ENCODE measurements around the gene POU2F1. TPM values are rescaled to one million over a fixed set of nuclear protein-coding genes. Genes with fewer than 3 reads are reported as not detected.
A peak's percentile ranks its signal among the peaks of the same experiment; 100 is the strongest.
"Not testable (repeated sequence)": the region's sequence is repeated elsewhere in the genome, so short reads cannot be mapped to it uniquely, and the experiment has no call there.

Gene POU2F1
- total RNA-seq, 1 experiment from 2014 or later, result 25.0 TPM

GRCh38 chr1:167200272-167200671 lies 20.4 kb upstream of the POU2F1 start:
- no peaks in the 10 kb centered on the region for H3K27me3 ChIP-seq (replicated peaks; ENCODE audit: insufficient read depth, low read depth, low read length, poor library complexity)
- H3K9me3 ChIP-seq (ENCODE audit: low read depth, low read length, poor library complexity, severe bottlenecking), result no peaks in the 10 kb centered on the region
- no peak for DNase-seq (ENCODE audit: low spot score)
- TF ChIP-seq CTCF (conservative IDR thresholded peaks at IDR 0.05; ENCODE audit: low read depth, low read length) (no peak), EZH2 (IDR thresholded peaks at IDR 0.05; ENCODE audit: borderline replicate concordance, low read depth, low read length, poor library complexity, severe bottlenecking) (no peak)
- BruUV-seq (replicated peaks), result no TSS peak
- H3K27ac ChIP-seq (ENCODE audit: low read depth, low read length, poor library complexity, severe bottlenecking), result no peak overlapping the region
- peaks cover 29% of the 10 kb centered on the region for H3K4me1 ChIP-seq (ENCODE audit: insufficient read depth, low read length, poor library complexity, severe bottlenecking)
- ChIA-PET POLR2A (ENCODE audit: low non-redundant PET) (no interaction called here), CTCF (no interaction called here)
- H3K36me3 ChIP-seq (ENCODE audit: insufficient read depth, low read length, poor library complexity, severe bottlenecking), result no peaks in the 10 kb centered on the region
- intact Hi-C loops (cut with micrococcal nuclease; ENCODE audit: unreplicated experiment), result no loop called here
- no peak overlapping the region for H3K4me3 ChIP-seq (ENCODE audit: low read depth, low read length, poor library complexity, severe bottlenecking)

- Histone ChIP-seq H3K27me3 (replicated peaks; ENCODE audit: insufficient read depth, low read depth, low read length, poor library complexity) (no peaks in the 10 kb centered on the region), H3K9me3 (ENCODE audit: low read depth, low read length, poor library complexity, severe bottlenecking) (no peaks in the 10 kb centered on the region), H3K4me3 (ENCODE audit: low read depth, low read length, poor library complexity, severe bottlenecking) (no peak overlapping the region), H3K27ac (ENCODE audit: low read depth, low read length, poor library complexity, severe bottlenecking) (no peak overlapping the region), H3K36me3 (ENCODE audit: insufficient read depth, low read length, poor library complexity, severe bottlenecking) (no peaks in the 10 kb centered on the region), H3K4me1 (ENCODE audit: insufficient read depth, low read length, poor library complexity, severe bottlenecking) (peaks cover 26% of the 10 kb centered on the region)
- ChIA-PET CTCF (no interaction called here), POLR2A (ENCODE audit: low non-redundant PET) (no interaction called here)
- intact Hi-C loops (cut with micrococcal nuclease; ENCODE audit: unreplicated experiment), result no loop called here
- no peak for DNase-seq (ENCODE audit: low spot score)
- BruUV-seq (replicated peaks), result no TSS peak
- TF ChIP-seq CTCF (conservative IDR thresholded peaks at IDR 0.05; ENCODE audit: low read depth, low read length), result no peak
- no peak for TF ChIP-seq EZH2 (IDR thresholded peaks at IDR 0.05; ENCODE audit: borderline replicate concordance, low read depth, low read length, poor library complexity, severe bottlenecking)
Measured at GRCh38 chr1:167200749-167201148, 19.9 kb upstream of the POU2F1 start.

GRCh38 chr1:167202049-167202448 lies 18.6 kb upstream of the POU2F1 start:
- intact Hi-C loops (cut with micrococcal nuclease; ENCODE audit: unreplicated experiment), result no loop called here
- Histone ChIP-seq H3K36me3 (ENCODE audit: insufficient read depth, low read length, poor library complexity, severe bottlenecking) (no peaks in the 10 kb centered on the region), H3K9me3 (ENCODE audit: low read depth, low read length, poor library complexity, severe bottlenecking) (no peaks in the 10 kb centered on the region), H3K27ac (ENCODE audit: low read depth, low read length, poor library complexity, severe bottlenecking) (no peak overlapping the region), H3K4me1 (ENCODE audit: insufficient read depth, low read length, poor library complexity, severe bottlenecking) (peaks cover 16% of the 10 kb centered on the region), H3K27me3 (replicated peaks; ENCODE audit: insufficient read depth, low read depth, low read length, poor library complexity) (no peaks in the 10 kb centered on the region), H3K4me3 (ENCODE audit: low read depth, low read length, poor library complexity, severe bottlenecking) (no peak overlapping the region)
- CTCF ChIA-PET, result no interaction called here
- no TSS peak for BruUV-seq (replicated peaks)
- peak; percentile 64 for DNase-seq (ENCODE audit: low spot score)
- POLR2A ChIA-PET (ENCODE audit: low non-redundant PET), result no interaction called here
- no peak for TF ChIP-seq CTCF (conservative IDR thresholded peaks at IDR 0.05; ENCODE audit: low read depth, low read length)
- TF ChIP-seq EZH2 (IDR thresholded peaks at IDR 0.05; ENCODE audit: borderline replicate concordance, low read depth, low read length, poor library complexity, severe bottlenecking), result no peak

- H3K4me1 ChIP-seq (ENCODE audit: insufficient read depth, low read length, poor library complexity, severe bottlenecking), result peaks cover 29% of the 10 kb centered on the region
- intact Hi-C loops (cut with micrococcal nuclease; ENCODE audit: unreplicated experiment); H3K27ac ChIP-seq (ENCODE audit: low read depth, low read length, poor library complexity, severe bottlenecking); H3K27me3 ChIP-seq (replicated peaks; ENCODE audit: insufficient read depth, low read depth, low read length, poor library complexity); DNase-seq (ENCODE audit: low spot score); H3K4me3 ChIP-seq (ENCODE audit: low read depth, low read length, poor library complexity, severe bottlenecking); CTCF ChIA-PET; H3K36me3 ChIP-seq (ENCODE audit: insufficient read depth, low read length, poor library complexity, severe bottlenecking); BruUV-seq (replicated peaks): not testable (repeated sequence)
- POLR2A ChIA-PET (ENCODE audit: low non-redundant PET), result interaction anchor here (0.7 kb wide), 1 partner anchor 15 kb away, joined by 4 read pairs; the partner anchor contains the start of gene POU2F1
- H3K9me3 ChIP-seq (ENCODE audit: low read depth, low read length, poor library complexity, severe bottlenecking), result peaks cover 14% of the 10 kb centered on the region
Measured at GRCh38 chr1:167205306-167206050, 15.2 kb upstream of the POU2F1 start.
